ENCODE results near the gene GRB10. TPM values are rescaled to one million over a fixed set of nuclear protein-coding genes. Genes with fewer than 3 reads are reported as not detected.

Gene GRB10
- total and polyA plus RNA-seq, 2 of the 8 experiments (the other 6 are each of a cell fraction or from before 2014, with no cell fraction given) = 35.7 to 97.0 TPM

DNA sequence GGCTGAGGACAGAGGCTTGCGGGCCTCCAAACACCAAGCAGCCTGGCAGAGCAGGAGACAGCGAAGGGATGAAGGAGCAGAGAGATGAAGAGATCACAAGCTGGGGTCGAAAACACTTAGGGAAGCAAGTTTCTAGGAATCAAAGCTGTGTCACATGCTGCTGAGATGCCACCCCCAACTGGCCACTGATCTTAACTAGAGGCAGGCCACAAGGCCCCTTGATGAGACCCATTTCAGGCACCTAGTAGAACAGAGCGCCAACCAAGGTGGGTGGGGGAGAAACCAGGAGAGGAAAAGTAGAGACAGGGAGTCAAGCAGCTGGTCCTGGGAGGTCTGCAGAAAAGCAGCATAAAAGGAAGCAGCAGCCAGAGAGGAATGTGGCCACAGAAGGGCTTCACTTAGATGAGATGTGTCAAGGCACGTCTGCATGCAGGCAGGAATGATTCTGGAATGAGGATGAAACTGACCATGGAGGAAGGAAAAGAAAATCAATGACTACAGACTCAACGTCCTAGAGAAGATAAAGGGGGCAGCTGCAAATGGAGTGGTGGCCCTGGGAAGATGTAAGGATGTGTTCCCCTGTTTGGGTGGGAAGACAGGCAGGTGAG is 132.5 kb downstream of the GRB10 start:
- Histone ChIP-seq H3K4me3 (ENCODE audit: extremely low read depth in 1 of 4, insufficient read depth in 2 of 4, low read depth in 3 of 4, low read length in 4 of 4) (no peak overlapping the region), H3K79me2 (ENCODE audit: control insufficient read depth in 1 of 2, insufficient read depth in 2 of 2, low read length in 2 of 2) (peaks cover 3 to 12% of the 10 kb centered on the region in 2 experiments), H4K20me1 (replicated peaks in 1 of 2; ENCODE audit: control insufficient read depth in 1 of 2, insufficient read depth in 2 of 2, low read length in 2 of 2) (peaks cover 0 to 4% of the 10 kb centered on the region in 2 experiments), H2AK5ac (ENCODE audit: low read depth, low read length) (no peak overlapping the region), H3K36me3 (ENCODE audit: control insufficient read depth in 2 of 4, insufficient read depth in 4 of 4, low read length in 3 of 4) (no peaks in the 10 kb centered on the region; a peak in 1 of 8 replicates), H2BK5ac (ENCODE audit: low read depth, low read length) (no peak overlapping the region), H4K91ac (replicated peaks; ENCODE audit: insufficient read length, low read length) (no peak overlapping the region), H3K9ac (replicated peaks in 1 of 4; ENCODE audit: extremely low read depth in 1 of 4, low read depth in 3 of 4, low read length in 3 of 4) (no peak overlapping the region), H3K79me1 (ENCODE audit: low read depth, low read length) (peaks cover 4% of the 10 kb centered on the region), H2BK20ac (ENCODE audit: low read length) (no peak overlapping the region), H3K4me1 (replicated peaks in 1 of 4; ENCODE audit: control insufficient read depth in 3 of 4, insufficient read depth in 4 of 4, low read length in 3 of 4) (no peaks in the 10 kb centered on the region; a peak in 1 of 7 replicates), H3K14ac (ENCODE audit: insufficient read length) (no peak overlapping the region), H3K9me3 (ENCODE audit: insufficient read depth in 2 of 2, low read depth in 1 of 2, low read length in 1 of 2) (no peaks in the 10 kb centered on the region), H2BK12ac (ENCODE audit: low read depth, low read length) (no peak overlapping the region), H2BK120ac (replicated peaks; ENCODE audit: low read depth, low read length) (no peak overlapping the region), H2BK15ac (ENCODE audit: low read length) (no peak overlapping the region), H4K8ac (ENCODE audit: extremely low read depth, insufficient read depth, low read length) (no peak overlapping the region), H3K56ac (replicated peaks; ENCODE audit: insufficient read length, low read depth, low read length) (no peak overlapping the region), H4K5ac (ENCODE audit: insufficient read length, low read depth, low read length) (no peak overlapping the region), H3K27me3 (replicated peaks in 1 of 4; ENCODE audit: control insufficient read depth in 3 of 4, extremely low read depth in 1 of 4, insufficient read depth in 3 of 4, low read length in 3 of 4) (no peaks in the 10 kb centered on the region), H3K27ac (ENCODE audit: low read depth, low read length) (no peak overlapping the region), H3K4me2 (ENCODE audit: insufficient read depth in 1 of 2, low read depth in 2 of 2, low read length in 2 of 2) (no peak overlapping the region), H3K23me2 (ENCODE audit: low read depth, low read length) (no peaks in the 10 kb centered on the region), H3K18ac (ENCODE audit: extremely low read depth, low read length) (no peak overlapping the region), H3K23ac (ENCODE audit: insufficient read length) (no peak overlapping the region), H3K4ac (replicated peaks; ENCODE audit: insufficient read length, low read depth, low read length) (no peak overlapping the region), H2AFZ (ENCODE audit: low read length) (no peak overlapping the region)
- TF ChIP-seq CREB1 (IDR thresholded peaks at IDR 0.05) (no peak), CHD2 (IDR thresholded peaks at IDR 0.05; ENCODE audit: low read length) (no peak), ASH2L (IDR thresholded peaks at IDR 0.05; ENCODE audit: low read length) (no peak), NANOG (IDR thresholded peaks at IDR 0.05; ENCODE audit: insufficient read depth, low read depth, low read length, poor library complexity, severe bottlenecking) (no peak), TEAD4 (IDR thresholded peaks at IDR 0.05; ENCODE audit: low read depth, low read length) (no peak), CHD1 (IDR thresholded peaks at IDR 0.05; ENCODE audit: low read depth, low read length) (no peak), KDM4A (IDR thresholded peaks at IDR 0.05; ENCODE audit: low read depth, low read length, severe bottlenecking) (no peak), MAFK (IDR thresholded peaks at IDR 0.05; ENCODE audit: low read depth, low read length) (no peak)
- 84% methylated on average over 6 of the region's 6 CpGs; no CpG with 5 or more reads in 1 of the 2 experiments for WGBS, 2 experiments (ENCODE audit: extremely low coverage in 1 of 2, insufficient coverage in 1 of 2, insufficient read length in 1 of 2, insufficient replicate concordance in 2 of 2, low coverage in 1 of 2, low lambda C conversion rate in 2 of 2, missing lambda C conversion rate in 1 of 2)
- CTCF ChIA-PET (ENCODE audit: partially characterized antibody) = interaction anchor here (0.5 to 3.3 kb wide), 4 partner anchors 9 to 21 kb away, joined by 3 to 17 read pairs (median 5); no protein-coding TSS in a partner anchor
- POLR2A ChIA-PET (ENCODE audit: partially characterized antibody) = interaction anchor here (0.7 kb wide), 1 partner anchor 107 kb away, joined by 3 read pairs; no protein-coding TSS in a partner anchor
- no peak for DNase-seq (ENCODE audit: low read depth in 1 of 2, low spot score in 2 of 2)
- no peak for FAIRE-seq

Data from H1 (cell line).